Immature natural killer cell (primary cell): ENCODE results near the gene LPCAT2. TPM values are rescaled to one million over a fixed set of nuclear protein-coding genes. Genes with fewer than 3 reads are reported as not detected.

Experiments
- DNase-seq, 3 donors: peaks; one replicate each; pipeline ENCODE4 v3.0.0; 2022; ENCODE audit warnings: mixed read lengths in 1 of 3
- H3K27ac Mint-ChIP-seq, 6 donors: one replicate each; pipeline ENCODE4 v1.8.0; 2020; ENCODE audit warnings: mixed read lengths in 6 of 6, mild to moderate bottlenecking in 5 of 6, inconsistent platforms in 4 of 6, moderate library complexity in 3 of 6
- H3K27me3 Mint-ChIP-seq, 3 donors: one replicate each; pipeline ENCODE4 v1.8.0; 2020 to 2021; ENCODE audit warnings: low read depth in 3 of 3, mild to moderate bottlenecking in 3 of 3, mixed read lengths in 3 of 3, moderate library complexity in 3 of 3, inconsistent platforms in 1 of 3
- H3K36me3 Mint-ChIP-seq, 3 donors: one replicate each; pipeline ENCODE4 v1.8.0; 2020; ENCODE audit warnings: mixed read lengths in 3 of 3, inconsistent platforms in 2 of 3, mild to moderate bottlenecking in 2 of 3
- H3K4me1 Mint-ChIP-seq, 2 donors: one replicate each; pipeline ENCODE4 v1.8.0; 2020; ENCODE audit warnings: inconsistent platforms in 2 of 2, mild to moderate bottlenecking in 2 of 2, mixed read lengths in 2 of 2, moderate library complexity in 1 of 2
- H3K4me3 Mint-ChIP-seq, 5 donors: one replicate each; pipeline ENCODE4 v1.8.0; 2020; ENCODE audit warnings: mild to moderate bottlenecking in 5 of 5, mixed read lengths in 5 of 5, inconsistent platforms in 3 of 5, moderate library complexity in 3 of 5
- H3K9me3 Mint-ChIP-seq, 6 donors: one replicate each; pipeline ENCODE4 v1.8.0; 2020; ENCODE audit warnings: mild to moderate bottlenecking in 6 of 6, mixed read lengths in 6 of 6, inconsistent platforms in 4 of 6, moderate library complexity in 3 of 6
- polyA plus RNA-seq, 3 donors: library from polyadenylated mRNA; unstranded; fragments of 300-500 nt; fragmentation: Illumina TruSeq; gene quantifications; one replicate each; pipeline ENCODE4 v1.2.3, GENCODE V29; 2021

The LPCAT2 gene
- polyA plus RNA-seq, 3 donors from 2014 or later = 0.72 to 3.3 (median 2.6) TPM

DNA sequence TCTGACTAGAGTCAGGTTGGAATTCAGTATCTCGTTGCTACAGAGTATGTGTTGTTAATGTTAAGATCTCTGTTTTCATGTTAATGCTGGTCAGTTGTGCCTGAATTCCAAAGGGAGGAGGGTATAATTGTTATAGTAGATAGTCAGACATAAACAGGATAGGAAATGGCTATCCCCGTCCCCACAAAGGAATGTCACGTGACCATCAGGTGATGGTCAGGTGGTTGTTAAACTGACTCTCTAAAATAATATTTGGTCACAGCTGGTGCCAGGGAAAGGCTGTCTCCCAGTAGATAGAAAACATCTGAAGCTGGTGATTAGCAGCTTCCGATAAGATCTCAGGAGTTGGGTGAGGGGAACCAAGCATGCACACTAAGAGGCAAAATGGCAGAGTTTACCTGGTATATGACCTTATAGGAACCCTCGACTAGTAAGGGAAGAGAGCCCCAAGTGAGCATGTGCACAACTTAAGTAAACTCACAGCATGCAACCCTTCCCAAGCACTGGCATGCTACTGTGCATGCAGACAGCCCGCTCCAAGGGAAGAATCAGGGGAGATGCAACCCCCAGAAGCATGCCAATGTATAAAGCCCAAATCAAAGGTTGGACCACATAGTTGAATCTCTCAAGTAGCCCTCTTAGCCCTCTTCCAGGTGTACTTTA is 119.6 kb downstream of the LPCAT2 start:
- no peaks in the 10 kb centered on the region for H3K4me1 Mint-ChIP-seq

DNA sequence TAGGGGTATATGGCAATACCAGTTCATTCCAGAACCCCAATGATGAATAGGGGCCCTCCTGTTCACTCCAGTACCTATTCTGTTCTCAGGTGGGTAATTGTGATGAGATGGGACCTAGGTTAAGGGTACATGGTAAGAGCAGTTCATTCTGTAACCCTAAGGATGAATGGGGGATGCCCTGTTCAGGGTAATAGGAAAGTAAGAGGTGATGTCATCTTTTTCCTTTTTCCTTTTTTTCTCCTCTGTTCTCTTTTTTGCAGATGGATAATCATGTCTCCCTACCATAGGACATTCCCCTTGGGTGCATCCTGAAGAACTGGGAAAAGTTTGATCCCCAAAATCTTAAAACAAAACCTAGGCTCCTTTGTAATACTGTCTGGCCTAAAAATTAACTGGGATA is 121.9 kb downstream of the LPCAT2 start:
- Mint-ChIP-seq H3K36me3 (no peaks in the 10 kb centered on the region), H3K4me3 (no peak overlapping the region), H3K9me3 (peaks cover 0 to 5% (median 0%) of the 10 kb centered on the region in 6 donors), H3K27me3 (peaks cover 0 to 7% (median 2%) of the 10 kb centered on the region in 3 donors), H3K4me1 (no peaks in the 10 kb centered on the region), H3K27ac (no peak overlapping the region)
- DNase-seq = no peak

More for the DNA sequence above, 119.6 kb downstream of the LPCAT2 start:
- peaks cover 2 to 5% (median 3%) of the 10 kb centered on the region in 3 donors for H3K27me3 Mint-ChIP-seq
- H3K36me3 Mint-ChIP-seq = no peaks in the 10 kb centered on the region
- H3K27ac Mint-ChIP-seq = no peak overlapping the region
- no peak overlapping the region for H3K4me3 Mint-ChIP-seq
- no peak for DNase-seq
- H3K9me3 Mint-ChIP-seq = peaks cover 0 to 5% (median 0%) of the 10 kb centered on the region in 6 donors

DNA sequence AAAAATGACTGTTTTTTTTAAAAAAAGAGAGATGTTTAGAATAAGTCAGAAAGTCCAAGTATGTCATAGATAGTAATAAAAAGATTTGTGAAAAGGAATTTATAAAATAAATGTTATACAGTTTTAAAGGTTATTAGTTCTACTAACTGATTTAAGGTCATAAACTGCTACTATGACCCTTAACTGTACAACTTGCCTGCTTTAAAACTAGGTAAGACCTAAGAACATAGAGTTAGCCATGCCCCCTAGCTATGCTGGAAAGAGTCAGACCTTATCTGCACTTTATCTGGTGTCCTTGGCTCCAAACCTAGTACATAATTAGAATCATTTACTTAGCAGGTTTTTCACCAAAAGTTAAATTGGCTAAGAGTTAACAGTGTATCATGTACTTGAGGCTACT is 123.4 kb downstream of the LPCAT2 start:
- H3K4me1 Mint-ChIP-seq = no peaks in the 10 kb centered on the region
- DNase-seq = no peak
- no peak overlapping the region for H3K4me3 Mint-ChIP-seq
- no peak overlapping the region for H3K27ac Mint-ChIP-seq
- H3K27me3 Mint-ChIP-seq = peaks cover 0 to 8% (median 0%) of the 10 kb centered on the region in 3 donors
- no peaks in the 10 kb centered on the region for H3K36me3 Mint-ChIP-seq
- H3K9me3 Mint-ChIP-seq = peaks cover 0 to 5% (median 0%) of the 10 kb centered on the region in 6 donors

DNA sequence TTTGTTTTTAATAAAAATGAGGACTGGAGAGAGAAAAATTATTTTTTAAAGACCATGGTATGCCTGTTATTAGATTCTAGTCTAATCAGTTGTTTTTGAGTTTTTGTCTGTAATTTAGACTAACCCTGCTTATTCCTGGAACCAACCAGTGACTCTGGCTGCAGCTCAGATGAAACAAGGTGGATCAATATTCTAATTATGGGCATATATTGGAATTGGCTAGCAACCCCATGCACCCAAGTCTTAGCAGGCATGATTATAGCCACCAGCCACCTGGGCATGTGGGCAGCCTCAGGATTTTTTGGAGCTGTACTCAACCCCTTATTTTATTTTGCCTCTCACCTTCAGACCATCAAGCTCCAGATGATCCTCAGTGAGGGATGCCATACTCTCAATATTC is 125.3 kb downstream of the LPCAT2 start:
- H3K27ac Mint-ChIP-seq = no peak overlapping the region
- no peaks in the 10 kb centered on the region for H3K4me1 Mint-ChIP-seq
- no peak overlapping the region for H3K4me3 Mint-ChIP-seq
- no peak for DNase-seq
- H3K9me3 Mint-ChIP-seq = peaks cover 0 to 3% (median 0%) of the 10 kb centered on the region in 6 donors
- H3K27me3 Mint-ChIP-seq = peaks cover 0 to 11% (median 0%) of the 10 kb centered on the region in 3 donors
- no peaks in the 10 kb centered on the region for H3K36me3 Mint-ChIP-seq

Other genes starting within 250 kb of the LPCAT2 start
- gene IRX6, start 184.9 kb upstream of the LPCAT2 start, polyA plus RNA-seq = not detected
- not detected for gene MMP2, start 29.9 kb upstream of the LPCAT2 start, polyA plus RNA-seq
- not detected for gene CAPNS2, start 57.6 kb downstream of the LPCAT2 start, polyA plus RNA-seq
- not detected for gene SLC6A2, start 146.9 kb downstream of the LPCAT2 start, polyA plus RNA-seq